ENCODE data around the gene SRPK2.
A peak's percentile ranks its signal among the peaks of the same experiment; 100 is the strongest.
"Not testable (repeated sequence)": the region's sequence is repeated elsewhere in the genome, so short reads cannot be mapped to it uniquely, and the experiment has no call there.

SRPK2 gene

DNA sequence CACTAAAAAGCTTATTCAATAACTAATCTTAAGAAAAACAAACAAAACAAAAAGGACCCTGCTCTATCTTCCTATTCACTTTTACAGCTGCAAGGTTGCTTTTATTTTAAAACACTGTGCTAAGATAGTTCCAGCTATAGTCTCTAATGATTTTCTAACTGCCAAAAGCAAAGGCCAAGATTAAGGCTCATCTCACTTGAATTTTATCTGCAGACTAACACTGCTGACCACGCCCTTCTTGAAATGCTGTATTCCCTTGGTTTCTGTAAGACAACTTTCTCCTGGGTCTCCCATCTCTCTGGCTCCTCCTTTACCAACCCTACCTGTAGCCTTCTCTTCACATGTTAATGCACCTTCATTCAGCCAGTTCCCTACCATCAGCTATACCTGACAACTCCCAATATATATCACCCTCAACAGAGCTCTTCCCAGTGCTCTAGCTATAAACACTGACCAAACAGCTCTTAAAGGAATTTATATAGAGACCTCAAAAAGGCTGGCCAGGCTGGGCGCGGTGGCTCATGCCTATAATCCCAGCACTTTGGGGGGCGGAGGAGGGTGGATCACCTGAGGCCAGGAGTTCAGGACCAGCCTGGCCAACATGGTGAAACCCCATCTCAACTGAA lies 11.7 kb downstream of the SRPK2 start:
- no peak for DNase-seq (ENCODE audit: low read depth in 2 of 2)

- DNase-seq (ENCODE audit: low read depth in 2 of 2), result no peak
Observed at GRCh38 chr7:105369944-105370343, 18.8 kb downstream of the SRPK2 start.

- DNase-seq (ENCODE audit: low read depth in 2 of 2), result no peak
Observed at GRCh38 chr7:105367458-105367857, 21.3 kb downstream of the SRPK2 start.

GRCh38 chr7:105365541-105366534 lies 22.9 kb downstream of the SRPK2 start:
- DNase-seq (ENCODE audit: low read depth in 2 of 2), result no peak

DNA sequence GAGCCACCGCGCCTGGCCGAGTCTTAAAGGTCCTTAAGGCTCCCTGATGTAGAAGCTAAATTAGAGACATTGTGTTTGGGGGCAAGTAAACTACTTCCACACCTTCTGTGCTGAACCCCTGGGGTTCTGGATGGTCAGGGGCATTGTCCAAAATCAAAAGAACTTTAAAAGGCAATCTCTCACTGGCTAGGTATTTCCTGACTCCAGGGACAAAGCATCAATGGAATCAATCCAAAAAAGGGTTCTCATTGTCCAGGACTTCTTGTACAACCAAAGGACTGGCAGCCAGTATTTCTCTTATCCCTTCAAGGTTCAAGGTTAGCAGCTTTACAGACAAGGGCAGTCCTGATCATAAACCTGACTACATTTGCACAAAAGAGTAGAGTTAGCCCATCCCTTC lies 24.0 kb downstream of the SRPK2 start:
- no peak for DNase-seq (ENCODE audit: low read depth in 2 of 2)

DNA sequence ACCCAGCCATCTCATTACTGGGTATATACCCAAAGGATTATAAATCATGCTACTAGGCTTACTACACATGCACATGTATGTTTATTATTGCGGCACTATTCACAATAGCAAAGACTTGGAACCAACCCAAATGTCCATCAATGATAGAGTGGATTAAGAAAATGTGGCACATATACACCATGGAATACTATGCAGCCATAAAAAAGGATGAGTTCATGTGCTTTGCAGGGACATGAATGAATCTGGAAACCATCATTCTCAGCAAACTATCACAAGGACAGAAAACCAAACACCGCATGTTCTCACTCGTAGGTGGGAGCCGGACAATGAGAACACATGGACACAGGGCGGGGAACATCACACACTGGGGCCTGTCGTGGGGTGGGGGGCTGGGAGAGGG lies 25.1 kb downstream of the SRPK2 start:
- not testable (repeated sequence) for DNase-seq (ENCODE audit: low read depth in 2 of 2)

DNA sequence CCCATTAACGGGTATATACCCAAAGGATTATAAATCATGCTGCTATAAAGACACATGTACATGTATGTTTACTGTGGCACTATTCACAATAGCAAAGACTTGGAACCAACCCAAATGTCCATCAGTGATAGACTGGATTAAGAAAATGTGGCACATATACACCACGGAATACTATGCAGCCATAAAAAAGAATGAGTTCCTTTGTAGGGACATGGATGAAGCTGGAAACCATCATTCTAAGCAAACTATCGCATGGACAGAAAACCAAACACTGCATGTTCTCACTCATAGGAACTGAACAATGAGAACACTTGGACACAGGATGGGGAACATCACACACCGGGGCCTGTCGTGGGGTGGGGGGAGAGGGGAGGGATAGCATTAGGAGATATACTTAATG lies 26.0 kb downstream of the SRPK2 start:
- DNase-seq (ENCODE audit: low read depth in 2 of 2), result not testable (repeated sequence)

- not testable (repeated sequence) for DNase-seq (ENCODE audit: low read depth in 2 of 2)
Observed at GRCh38 chr7:105361995-105362394, 26.7 kb downstream of the SRPK2 start.

GRCh38 chr7:105360149-105360548 lies 28.6 kb downstream of the SRPK2 start:
- DNase-seq (ENCODE audit: low read depth in 2 of 2), result not testable (repeated sequence)

GRCh38 chr7:105355701-105356100 lies 33.0 kb downstream of the SRPK2 start:
- DNase-seq (ENCODE audit: low read depth in 2 of 2), result no peak

DNA sequence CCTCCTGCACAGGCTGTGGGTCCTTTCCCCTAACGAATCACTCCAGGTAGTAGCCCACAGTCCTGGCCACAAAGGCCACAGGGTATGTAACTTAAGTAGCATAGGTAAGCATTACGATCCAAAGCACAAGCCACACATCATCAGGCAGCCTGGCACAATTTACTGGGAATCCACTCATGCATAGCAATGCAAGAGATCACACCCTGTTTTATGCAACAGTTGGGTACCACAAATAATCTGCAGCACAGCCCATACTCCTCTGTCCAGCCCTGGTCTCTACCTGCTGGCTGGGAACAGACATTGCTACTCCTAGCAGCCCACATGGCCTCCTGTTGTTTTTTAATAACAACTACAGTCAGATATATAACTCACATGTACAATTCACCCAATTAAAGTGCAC lies 34.3 kb downstream of the SRPK2 start:
- DNase-seq (ENCODE audit: low read depth in 2 of 2), result no peak

GRCh38 chr7:105353752-105354328 lies 34.9 kb downstream of the SRPK2 start:
- DNase-seq (ENCODE audit: low read depth in 2 of 2), result no peak

DNA sequence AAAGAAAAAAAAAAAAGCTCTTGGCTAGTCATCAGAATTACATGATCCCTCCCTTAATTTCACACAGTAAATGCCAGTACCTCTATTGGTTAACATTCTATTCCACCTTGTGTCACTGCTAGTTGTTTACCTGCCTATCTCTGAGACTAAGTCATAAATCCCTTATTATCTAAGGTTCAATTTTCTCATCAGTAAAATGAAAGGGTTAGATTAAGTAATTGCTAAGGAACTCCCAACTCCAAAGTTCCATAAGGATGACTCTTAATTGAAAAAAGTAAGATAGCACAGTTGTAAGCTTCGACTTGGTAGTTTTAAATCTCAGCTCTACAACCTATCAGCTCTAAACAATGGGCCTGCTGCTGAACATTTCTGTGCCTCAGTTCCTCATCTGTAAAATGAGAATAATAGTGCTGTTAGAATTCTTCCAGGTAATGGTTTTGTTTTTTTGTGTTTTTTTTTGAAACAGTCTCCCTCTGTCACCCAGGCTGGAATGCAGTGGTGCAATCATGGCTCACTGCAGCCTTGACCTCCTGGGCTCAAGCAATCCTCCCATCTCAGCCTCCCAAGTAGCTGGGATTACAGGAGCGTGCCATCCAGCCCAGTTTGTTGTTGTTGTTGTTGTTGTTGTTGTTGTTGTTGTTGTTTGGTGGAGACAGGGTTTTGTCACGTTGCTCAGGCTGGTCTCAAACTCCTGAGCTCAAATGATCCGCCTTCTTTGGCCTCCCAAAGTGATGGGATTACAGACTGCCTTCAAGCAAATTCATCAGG lies 35.6 kb downstream of the SRPK2 start:
- DNase-seq (ENCODE audit: low read depth in 2 of 2), result no peak

GRCh38 chr7:105352018-105352612 lies 36.6 kb downstream of the SRPK2 start:
- DNase-seq (ENCODE audit: low read depth in 2 of 2), result peak; percentile 13 to 33

DNA sequence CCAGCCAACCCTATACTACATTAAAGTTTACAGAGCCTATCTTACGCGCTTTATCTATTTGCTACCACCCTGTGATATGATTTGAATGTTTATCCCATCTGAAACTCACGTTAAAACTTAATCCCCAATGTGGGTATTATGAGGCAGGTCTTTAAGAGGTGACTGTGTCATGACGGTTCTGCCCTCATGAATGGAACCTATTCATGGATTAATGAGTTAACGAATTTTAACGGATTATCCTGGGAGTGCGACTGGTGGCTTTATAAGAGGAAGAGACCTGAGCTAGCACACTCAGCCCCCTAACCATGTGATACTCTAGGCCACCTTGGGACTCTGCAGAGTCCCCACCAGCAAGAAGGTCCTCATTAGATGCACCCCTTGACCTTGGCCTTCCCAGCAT lies 37.8 kb downstream of the SRPK2 start:
- DNase-seq (ENCODE audit: low read depth in 2 of 2), result no peak

DNA sequence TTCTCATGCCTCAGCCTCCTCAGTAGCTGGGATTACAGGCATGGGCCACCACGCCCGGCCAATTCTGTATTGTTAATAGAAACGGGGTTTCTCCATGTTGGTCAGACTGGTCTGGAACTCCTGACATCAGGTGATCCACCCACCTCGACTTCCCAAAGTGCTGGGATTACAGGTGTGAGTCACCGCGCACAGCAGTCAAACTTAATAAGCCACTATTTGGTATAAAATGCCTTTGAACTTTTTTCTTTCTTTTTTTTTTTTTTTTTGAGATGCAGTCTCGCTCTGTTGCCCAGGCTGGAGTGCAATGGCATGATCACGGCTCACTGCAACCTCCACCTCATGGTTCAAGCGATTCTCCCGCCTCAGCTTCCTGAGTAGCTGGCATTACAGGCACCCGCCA lies 40.5 kb downstream of the SRPK2 start:
- DNase-seq (ENCODE audit: low read depth in 2 of 2), result not testable (repeated sequence)

- no peak for DNase-seq (ENCODE audit: low read depth in 2 of 2)
Observed at GRCh38 chr7:105346593-105347322, 42.0 kb downstream of the SRPK2 start.

DNA sequence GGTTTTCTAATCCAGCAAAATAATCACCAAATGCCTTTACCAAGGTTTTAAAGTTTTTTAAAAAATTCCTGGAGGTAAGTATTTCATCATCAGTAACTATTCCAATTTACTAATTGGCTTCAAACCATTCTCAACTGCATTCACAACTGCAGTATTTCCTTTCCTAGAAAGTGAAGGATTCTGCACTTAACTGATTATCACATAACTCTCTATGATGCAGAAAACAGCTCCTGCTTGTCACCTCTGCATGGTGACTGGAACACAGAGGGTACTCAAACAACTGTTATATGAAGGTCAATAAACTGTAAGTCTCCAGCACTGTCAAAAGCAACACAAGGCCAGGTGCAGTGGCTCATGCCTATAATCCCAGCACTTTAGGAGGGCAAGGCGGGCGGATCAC lies 42.6 kb downstream of the SRPK2 start:
- DNase-seq (ENCODE audit: low read depth in 2 of 2), result no peak

DNA sequence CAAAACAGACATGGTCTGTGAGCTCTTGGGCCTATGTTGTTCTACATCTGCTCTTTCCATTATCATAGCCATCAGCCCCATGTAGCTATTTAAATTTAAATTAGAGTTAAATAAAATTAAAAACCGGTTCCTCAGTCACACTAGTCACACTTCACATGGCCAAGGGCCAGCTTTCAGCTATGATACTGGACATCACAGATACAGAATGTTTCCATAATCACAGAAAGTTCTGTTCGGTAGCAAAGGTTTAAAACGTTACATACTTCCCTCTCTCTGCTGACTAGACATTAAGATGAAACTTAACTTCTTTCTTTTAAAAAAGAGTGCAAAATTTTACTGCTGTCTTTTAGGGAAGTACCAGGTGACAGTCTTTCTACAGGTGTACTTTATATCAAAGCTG lies 43.0 kb downstream of the SRPK2 start:
- DNase-seq (ENCODE audit: low read depth in 2 of 2), result no peak

DNA sequence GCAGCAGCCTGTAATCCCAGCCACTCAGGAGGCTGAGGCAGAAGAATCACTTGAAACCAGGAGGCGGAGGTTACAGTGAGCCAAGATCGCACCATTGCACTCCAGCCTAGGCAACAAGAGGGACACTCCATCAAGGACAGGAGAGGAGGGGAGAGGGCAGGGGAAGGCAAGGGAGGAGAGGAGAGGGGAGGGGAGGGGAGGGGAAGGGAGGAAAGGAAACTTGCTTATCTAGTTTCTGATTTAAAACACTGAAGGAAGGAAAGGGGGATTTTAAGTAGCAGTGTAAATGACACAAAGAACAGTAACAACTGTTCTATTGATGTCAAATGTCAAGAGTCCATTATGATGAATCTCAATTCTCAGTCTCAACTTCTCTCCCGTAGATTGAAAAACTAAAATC lies 43.7 kb downstream of the SRPK2 start:
- DNase-seq (ENCODE audit: low read depth in 2 of 2), result no peak

Measured in stimulated activated CD8-positive, alpha-beta memory T cell treated with anti-CD3 and anti-CD28 coated beads, Interleukin-7, amount 100 ng/mL, for 1 hour (primary cell).